GM13976 (cell line): ENCODE data around the gene PHF23.

Source experiments
- DNase-seq: peaks from one replicate; pipeline ENCODE4 v3.0.0; 2012; ENCODE audit warnings: low spot score
- in situ Hi-C: fragments of 300-500 bp; cut with MboI; formaldehyde crosslinking; loops from one replicate; pipeline ENCODE4 v1.12.0; 2022; ENCODE audit warnings: low sequenced_read_pairs, mixed read lengths, inconsistent platforms; ENCODE audit not compliant: unreplicated experiment
- TF ChIP-seq, protein P1 (sequence below): IDR thresholded peaks from 2 replicates; pipeline ENCODE4 v1.5.1; 2012; ENCODE audit warnings: borderline replicate concordance, mild to moderate bottlenecking; ENCODE audit not compliant: insufficient read depth; ENCODE audit errors: extremely low read depth, missing control alignments, control extremely low read depth

Gene PHF23

DNA sequence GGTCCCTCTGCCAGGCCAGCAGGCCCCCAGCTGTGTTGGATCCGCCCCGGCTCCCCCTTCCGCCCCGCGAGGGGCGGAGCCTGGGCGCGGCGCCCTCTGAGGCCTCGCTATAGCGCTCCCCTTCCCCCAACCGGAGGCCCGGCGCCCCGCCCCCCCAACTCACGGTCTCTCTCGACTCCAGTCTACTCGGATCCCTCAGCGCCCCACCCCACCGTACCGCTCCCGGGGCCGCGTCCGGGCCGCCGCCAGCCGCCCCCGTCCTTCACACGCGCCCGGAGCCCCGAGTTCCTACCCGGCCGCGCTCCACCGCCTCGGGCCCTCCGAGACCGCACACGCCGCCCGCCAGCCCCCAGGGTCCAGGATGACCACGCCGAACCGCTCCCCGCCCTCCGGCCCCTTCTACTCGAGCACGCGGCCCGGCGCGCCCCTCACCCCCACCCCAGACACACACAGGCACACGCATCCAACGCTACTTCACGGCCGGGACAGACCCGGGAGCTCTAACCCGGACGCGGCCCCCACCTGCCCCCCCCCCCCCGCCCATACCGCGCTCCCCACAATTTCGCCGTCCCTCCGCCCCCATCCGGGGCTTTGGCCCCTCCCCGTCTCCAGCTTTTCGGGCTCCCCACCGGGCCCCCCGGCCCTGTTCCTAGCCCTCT lies 1.4 kb downstream of the PHF23 start:
- in situ Hi-C loops = no loop called here
- peak; percentile 86 for DNase-seq
- TF ChIP-seq, protein P1, sequence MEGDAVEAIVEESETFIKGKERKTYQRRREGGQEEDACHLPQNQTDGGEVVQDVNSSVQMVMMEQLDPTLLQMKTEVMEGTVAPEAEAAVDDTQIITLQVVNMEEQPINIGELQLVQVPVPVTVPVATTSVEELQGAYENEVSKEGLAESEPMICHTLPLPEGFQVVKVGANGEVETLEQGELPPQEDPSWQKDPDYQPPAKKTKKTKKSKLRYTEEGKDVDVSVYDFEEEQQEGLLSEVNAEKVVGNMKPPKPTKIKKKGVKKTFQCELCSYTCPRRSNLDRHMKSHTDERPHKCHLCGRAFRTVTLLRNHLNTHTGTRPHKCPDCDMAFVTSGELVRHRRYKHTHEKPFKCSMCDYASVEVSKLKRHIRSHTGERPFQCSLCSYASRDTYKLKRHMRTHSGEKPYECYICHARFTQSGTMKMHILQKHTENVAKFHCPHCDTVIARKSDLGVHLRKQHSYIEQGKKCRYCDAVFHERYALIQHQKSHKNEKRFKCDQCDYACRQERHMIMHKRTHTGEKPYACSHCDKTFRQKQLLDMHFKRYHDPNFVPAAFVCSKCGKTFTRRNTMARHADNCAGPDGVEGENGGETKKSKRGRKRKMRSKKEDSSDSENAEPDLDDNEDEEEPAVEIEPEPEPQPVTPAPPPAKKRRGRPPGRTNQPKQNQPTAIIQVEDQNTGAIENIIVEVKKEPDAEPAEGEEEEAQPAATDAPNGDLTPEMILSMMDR = no peak

DNA sequence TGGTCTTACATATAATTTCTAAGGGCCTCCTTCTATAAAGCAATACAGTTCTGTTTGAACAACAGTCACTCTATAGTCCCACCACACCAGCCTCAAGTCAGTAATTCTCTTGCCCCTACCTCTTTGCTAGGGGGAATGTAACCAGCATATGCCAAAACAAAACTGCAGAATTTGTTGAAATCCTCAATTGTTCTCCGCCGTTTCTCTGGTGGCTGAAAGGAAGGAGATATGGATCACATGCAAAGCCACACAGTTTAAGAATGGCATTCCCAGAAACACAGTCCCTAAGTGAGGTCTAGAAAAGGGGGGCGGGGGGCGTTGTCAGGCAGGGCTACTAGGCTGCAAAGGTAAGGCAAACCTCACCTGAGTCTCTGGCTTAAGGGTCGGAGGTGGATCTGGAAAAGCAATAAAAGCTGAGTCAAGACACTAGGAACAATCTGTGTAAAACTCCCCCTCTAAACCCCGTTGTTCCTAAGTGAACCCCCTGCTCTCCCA lies 1.9 kb downstream of the PHF23 start:
- TF ChIP-seq, protein P1 = no peak
- in situ Hi-C loops = no loop called here
- DNase-seq = no peak

DNA sequence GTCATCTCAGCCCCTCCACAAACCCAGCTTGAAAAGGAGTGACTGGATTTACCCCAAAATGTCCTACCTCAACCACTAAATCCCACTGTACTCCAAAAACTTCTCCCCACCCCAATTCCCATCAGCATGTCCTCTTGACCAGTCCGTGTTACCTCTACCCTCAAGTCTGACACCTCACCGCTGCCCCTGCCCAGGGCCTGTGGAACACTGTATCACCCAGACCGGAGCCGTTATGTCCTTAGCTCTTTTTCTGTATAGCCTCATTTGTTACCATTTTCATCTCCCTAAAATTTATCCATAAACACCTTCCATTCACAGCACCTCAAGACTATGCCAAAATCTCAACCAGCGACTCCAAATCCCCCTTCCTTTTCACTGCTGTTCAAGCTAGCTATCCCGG lies 2.4 kb downstream of the PHF23 start:
- in situ Hi-C loops = no loop called here
- no peak for DNase-seq
- TF ChIP-seq, protein P1 = no peak

DNA sequence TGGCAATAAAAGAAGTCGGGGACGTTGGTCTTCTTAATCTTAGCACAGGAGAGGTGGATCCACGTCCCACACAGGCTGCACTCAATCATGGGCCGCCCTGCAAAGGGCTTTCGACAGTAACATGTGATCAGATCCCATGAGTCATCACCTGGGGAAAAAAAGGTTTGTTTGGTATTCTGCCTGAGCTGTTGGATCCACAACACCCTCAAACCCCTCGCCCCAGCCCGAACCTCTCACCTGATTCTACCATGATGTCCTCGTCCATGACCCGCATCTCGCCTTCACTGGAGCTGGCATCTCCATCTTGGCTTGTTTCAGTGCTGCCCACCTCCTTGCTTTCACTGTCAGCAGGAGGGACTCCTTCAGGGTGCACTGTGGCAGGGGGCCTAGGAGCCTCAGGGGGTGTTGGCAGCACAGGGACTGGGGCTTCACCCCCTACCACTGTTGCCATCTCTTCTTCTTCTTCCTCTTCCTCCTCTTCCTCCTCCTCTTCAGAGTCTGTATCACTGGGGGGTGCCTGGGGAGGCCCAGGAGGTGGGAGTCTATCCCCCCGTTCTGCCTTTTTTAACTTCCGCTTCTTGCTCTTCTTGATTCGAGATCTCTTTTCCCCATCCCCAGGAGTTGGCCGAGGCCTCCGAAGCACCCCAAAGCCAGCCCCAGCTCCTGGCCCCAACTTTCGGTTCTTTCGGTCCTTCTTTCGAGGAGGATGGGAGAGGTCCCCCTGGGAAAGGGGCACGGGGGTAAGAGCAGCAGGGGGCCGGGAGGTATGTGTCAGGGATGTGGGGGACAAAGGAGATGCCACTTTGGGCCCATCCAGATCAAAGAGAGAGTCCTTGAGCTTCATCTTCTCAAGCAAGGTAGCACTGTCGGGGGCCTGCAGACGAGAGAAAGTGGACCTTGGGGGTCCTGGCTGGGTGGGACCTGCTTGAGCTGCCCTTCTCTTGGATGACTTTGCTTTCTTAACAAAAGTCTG lies 3.3 kb downstream of the PHF23 start:
- no peak for DNase-seq
- in situ Hi-C loops = no loop called here
- TF ChIP-seq, protein P1 = no peak

DNA sequence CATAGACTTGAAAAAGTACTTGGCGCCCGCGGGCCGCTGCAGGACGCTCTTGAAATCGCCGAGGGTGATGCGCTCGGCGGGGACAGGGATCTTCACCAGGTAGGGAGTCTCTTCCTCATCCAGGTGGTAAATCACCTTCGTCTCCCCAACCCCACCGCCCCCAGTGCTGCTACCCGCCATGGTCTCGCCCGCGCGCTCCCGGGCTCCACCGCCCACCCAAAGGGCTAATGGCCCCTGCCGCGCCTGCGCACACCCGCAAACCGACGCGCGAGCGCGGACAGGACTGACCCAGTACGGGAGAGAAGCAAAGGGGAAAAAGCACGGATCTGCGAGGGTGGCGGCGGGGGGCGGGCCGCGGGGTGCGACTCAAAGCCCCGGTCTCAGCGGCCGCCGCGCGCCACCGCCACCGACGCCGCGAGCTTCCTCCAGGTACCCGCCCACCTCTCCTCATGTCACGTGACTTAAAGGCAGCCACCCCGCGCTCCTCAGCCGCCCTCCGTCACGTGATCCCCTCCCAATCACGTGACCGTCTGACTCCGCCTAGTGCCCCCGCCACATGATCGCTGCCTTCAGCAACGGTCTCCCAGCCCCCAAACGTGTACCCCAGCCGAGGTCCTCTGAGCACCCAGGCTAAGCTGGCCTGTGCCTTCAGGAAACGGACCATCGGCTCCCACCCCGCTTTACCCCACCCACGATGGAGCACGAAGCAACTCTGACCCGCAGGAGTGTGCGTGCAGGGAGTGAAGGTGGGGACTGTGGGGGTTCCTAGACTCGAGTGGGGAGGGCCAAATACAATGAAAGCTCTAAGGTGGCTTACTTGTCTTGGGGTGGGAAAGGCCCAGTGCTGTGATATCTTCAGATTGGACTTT lies 4.9 kb downstream of the PHF23 start, which contains the start of gene DVL2:
Gene DVL2 (minus strand): TSS at position 435 of the 869 bp plus-strand sequence. CDS start 255 bp downstream, at position 180.
- in situ Hi-C loops = no loop called here
- TF ChIP-seq, protein P1 = no peak
- DNase-seq = peak; percentile 97

DNA sequence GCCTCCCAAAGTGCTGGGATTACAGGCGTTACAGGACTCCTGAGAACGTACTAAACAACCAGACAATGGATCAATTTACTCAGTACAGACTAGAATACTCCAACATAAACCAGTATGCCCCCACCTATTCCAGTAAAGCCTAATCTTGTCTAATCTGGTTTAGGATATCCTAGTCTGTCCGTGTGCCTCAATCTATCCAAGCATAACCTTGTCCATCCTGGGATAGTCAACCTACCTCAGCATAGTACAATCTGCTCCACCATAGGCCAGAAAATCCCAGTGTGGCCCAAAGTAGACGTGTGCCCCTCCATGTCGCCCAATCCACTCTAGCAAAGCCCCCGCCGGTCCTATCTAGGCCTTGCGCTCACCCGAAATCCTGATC lies 5.6 kb downstream of the PHF23 start:
- in situ Hi-C loops = no loop called here
- DNase-seq = no peak
- TF ChIP-seq, protein P1 = no peak
